Kidney glomerular epithelial cell (primary cell): ENCODE results near the gene ELMO1.

ENCODE experiments used
- DNase-seq: peaks from one replicate; lab custom pipeline; 2025; lab: John Stamatoyannopoulos, UW

ELMO1 gene

DNA sequence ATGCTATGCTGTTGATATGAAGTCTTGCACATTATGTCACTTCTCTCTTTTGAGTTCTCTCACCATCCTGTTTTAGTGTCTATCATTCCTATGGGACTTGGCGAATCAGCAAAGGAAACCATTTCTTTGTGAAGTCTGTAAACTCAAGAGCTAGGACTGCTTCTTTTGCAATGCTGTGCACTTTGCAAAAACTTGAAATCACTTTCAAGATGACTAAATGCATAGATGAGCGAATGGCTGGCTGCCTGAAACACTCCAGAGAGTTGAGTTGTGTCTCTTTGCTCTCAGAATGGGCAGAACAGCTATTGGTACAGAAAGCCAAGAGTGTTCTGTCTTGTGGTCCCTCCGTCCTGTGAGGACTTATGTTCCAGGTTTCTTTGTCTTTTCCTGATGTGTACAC, 18.3 kb upstream of the ELMO1 start:
- no peak for DNase-seq

DNA sequence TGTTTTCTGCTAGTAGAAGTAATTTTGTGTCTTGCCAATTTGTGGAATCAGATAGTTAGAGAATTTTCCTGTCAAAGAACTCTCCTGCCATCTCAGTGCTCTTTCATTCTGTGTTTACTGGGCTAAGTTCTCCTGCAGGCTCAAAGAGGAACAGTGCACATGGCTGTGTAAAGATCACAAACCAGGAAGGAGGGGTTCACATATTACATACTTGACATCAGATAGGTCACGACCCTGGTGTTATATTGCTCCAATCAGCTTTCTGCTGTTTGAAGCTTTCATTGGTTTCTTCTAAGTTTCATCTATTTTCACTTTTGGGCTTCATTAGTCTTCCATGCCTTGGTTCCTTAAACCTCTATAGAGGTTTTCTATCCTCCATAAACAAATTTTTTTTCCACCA, 13.5 kb upstream of the ELMO1 start:
- no peak for DNase-seq

DNA sequence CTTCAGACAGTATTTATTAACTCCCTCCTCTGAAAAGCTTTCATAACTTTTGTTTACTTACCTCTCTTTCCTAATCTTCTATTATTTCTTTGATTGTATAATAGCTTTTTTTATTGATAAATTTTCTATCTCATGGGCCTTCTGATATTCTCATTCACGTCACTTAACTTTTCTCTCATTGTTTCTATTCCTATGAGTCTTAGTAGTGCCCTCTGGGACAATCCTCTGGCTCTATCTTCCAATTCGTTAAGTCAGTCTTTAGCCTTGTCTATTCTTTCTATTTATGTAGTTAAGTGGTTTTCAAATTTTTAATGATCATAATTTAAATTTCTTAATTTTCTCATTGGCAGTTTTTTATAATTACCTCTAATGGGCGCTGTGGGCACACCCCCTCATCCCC, 6.4 kb upstream of the ELMO1 start:
- DNase-seq, result no peak

DNA sequence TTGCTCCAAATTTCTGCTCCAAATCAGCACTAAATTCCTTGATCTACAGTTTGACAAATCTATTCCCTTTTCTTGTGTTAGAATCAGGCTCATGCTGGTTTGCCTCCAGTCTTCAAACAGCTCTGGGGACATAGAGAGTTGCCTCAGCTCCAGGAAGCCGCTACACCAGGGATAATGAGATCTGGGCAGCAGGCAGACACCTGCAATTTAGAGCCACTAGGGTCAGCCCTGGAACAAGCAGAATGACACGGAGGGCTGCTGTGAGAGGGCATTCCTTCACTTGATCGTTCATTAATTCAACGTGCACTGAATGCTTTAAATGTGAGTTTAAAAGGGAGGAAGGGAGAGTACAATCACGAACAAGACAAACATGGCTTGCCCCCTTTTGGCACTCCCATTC, 3.7 kb upstream of the ELMO1 start:
- DNase-seq, result no peak

DNA sequence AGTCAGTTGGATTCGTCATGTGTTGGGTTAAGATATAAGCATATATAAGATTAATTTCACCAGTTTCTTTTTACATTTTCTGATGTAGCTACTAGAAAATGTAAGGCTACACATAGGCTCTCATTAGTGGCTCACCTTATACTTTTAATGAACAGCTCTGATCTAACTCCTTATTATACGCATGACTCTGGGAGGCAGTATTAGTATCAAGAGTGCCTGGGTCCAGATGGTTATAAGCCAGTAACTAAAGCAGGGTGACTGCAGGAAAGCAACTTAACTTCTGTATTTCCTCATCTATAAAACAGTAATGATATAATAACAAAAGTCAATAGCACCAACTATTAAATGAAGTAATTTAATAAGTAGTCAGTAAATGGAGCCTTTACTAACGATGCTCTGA, 1.4 kb upstream of the ELMO1 start:
- no peak for DNase-seq

DNA sequence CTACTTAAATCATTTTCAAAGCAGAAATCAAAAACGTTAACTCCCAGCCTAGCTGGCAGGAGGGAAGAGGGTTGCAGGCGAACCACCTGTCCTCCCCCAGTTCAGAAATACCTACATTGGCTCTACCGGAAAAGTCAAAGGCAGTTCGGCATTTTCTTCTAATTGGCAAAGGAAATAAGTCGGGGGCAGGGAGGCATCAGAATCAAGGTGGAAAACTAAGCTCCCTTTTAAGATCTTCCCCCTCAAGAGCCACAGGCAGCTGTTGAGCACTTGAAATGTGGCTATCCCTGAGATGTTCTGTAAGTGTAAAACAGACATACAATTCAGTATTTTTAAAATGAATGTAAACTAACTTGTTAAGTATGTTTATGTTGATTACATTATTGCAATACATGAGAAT, 957 bp upstream of the ELMO1 start:
- DNase-seq, result no peak

DNA sequence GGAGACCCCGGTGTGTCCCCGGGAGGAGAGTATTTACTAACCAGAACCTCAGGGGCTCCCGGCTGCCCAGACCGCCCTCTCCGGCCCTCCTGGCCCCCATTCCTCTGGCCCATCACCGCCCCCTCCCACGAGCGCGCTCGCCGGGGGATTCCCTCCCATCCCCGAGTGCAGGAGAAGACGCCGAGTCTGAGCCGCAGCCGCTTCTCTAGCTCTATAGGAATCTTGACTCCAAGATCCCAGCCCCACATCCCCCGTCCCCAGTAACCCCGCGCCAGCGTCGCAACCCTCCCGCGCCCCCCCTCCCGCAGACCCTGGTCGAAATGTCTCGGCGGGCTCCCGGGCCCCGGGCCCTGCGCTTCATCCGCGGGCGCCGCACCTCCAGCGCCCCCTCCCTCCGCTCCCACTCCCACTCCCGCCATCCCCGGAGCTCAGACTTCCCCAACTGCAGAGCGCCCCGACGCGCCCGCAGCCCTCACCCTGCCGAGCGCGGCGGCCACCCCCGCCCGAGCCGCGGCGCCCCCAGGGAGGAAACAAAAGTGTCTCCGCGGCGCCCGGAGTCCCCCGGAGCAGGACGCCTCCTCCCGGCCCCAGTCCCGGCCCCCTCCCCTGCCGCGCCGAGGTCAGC, 541 bp downstream of the ELMO1 start:
- DNase-seq, result no peak

DNA sequence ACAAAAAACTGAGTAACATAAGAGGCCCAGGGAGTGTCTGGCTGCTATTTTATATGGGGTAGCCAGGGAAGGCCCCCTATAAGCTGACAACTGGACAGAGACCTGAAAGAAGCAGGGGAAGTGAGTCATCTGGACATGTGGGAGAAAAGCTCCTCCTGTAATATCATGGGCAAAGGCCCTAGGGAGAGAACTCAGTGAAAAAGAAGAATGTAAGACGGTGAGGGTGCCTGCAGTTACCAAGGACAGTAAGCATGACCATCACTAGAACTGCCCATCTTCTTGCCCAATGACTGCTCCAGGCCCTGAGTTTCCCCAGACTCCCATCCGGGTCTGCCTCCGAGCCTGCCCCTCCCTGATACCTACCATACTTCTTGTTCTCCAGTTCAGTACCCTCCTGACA, 2.3 kb downstream of the ELMO1 start:
- DNase-seq, result no peak

DNA sequence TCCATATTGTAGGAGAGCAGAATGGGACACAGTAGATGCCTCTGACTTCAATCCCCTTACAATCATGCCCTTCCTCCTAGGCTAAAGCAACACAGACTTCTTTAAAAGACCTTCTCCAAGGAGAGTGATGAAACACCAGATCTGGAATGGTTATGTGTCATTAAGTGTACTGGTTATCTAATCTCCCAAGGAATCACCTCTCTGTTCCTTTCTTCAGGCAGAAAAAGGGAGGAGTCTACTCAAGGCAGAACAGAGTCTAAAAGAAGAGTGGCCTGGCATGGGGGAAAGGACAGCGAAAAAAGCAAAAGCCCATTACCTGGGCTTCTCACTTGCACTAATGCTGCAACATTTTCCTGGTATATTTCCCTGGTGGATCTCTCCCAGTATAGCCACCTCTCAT, 2.9 kb downstream of the ELMO1 start:
- no peak for DNase-seq

DNA sequence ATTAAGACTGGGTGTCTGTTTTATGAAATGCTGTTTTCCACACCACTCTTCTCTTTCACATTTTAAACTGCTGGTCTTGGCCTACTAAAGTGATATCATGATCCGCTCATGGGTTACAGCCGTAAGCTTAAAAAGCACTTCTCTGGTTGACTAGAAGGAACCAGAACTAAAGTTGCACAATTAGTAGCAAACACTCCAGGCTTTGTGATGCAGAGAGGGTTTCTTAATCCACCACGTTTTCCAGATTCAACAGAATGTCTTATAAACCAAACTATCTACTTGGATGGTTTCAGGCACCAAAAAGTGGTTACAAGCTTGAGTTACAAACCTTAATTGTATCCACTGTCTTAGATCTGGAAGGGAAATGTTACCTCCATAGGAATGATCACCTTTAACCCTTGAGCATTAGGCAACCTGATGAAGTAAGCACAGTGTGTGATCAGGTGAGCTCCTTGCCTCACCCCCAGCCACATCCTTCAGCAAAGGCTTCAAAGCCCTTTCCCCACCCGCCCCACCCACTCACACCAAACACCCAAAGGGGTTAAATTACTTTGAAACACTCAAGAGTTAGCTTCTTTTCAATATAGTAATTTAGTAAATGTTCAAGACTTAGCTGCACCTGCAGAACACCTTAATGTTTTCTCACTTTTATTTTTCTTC, 3.5 kb downstream of the ELMO1 start:
- no peak for DNase-seq

DNA sequence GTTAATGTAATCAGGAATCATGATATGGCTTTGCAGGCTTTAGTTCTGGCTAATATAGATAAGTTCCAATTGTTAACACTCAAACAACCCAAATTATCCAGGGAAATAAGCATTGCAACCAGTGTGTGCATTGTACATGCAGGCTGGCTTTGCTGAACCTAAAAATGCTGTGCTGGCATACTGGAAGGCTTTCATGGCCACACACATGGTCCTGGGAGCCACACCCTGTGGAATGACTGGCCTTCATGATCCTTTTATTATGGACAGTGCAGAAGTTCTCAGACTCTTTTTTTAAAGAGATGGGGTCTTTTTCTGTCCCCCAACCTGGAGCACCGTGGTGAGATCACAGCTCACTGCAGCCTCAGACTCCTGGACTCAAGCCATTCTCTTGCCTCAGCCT, 5.0 kb downstream of the ELMO1 start:
- no peak for DNase-seq

DNA sequence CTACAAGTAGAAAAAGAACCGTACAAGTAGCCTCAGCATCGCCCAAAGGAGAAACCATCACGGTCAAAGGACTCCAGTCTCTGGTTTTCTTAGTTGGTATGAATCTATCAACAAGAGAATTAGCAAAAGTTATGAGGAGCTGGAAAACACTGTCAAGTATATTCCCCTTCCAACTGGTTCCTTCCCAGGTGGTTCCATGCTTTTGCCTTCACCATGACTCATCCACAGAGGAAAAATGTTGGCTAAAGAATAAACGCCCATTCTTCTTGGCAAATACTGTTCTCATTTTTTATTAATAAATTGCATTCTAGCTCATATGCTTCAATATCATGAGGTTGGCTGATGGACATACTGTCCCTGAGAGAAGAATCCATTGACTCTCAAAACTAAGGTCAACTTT, 6.4 kb downstream of the ELMO1 start:
- DNase-seq, result no peak

DNA sequence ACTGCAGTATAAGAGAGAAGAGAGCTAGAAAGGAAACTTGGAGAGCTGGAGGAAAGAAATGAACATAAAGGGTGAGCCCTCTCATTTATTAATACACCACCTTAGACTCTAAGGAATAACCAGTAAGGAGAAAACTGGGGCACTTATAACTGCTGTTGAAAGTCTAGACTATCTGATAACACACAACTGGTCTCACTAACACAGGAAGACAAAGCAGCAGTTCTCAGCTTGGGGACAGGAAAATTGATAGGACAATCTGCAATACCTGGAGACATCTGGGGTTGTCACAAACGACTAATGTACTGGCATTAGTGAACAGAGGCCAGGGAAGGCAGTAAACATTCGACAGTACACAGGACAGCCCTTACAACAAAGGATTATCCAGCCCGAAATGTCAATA, 6.8 kb downstream of the ELMO1 start:
- no peak for DNase-seq

DNA sequence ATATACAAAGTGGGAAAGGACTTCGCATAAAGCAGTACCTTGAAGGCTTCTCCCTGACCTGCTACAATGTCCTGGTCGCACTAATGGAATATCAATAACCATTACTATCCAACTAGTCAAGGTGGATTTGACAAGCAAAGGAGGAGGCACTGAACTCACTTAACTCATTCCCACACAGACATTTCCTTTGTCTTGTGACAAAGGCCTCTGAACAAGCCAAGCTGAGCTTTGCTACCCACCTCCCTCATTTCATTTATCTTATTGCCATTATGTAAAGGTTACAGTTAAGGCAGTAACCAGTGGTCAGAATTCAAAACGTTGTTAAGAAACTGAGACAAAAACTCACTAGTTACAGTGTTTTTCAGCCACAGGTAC, 7.3 kb downstream of the ELMO1 start:
- DNase-seq, result no peak

DNA sequence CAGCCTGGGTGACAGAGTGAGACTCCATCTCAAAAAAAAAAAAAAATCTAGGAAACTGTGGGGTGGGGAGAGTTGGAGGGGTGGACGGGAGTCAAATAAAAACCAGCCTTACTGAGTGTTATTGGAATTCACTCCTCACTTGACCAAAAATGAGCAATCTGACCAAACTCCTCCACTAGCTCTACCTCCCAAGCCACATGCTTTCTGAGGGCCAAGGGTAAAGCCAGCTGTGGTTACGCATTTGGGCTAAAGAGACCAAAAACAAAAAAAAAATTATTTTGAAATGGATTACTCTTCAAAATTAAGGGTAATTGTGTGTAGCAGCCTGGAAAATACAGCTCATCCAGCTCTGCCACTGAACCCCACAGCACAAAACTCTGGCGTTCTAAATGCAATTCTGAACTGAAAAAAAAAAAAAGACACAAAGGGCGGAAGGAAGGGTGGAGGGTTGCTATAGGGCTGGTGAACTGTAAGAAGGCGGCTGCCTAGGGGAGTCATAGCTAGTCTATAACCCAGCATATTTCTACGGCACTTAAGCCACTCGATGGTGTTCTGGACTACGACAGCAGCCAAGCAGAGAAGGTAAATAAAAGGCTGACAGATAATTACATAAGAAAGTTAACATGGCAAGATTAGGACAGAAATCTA, 7.8 kb downstream of the ELMO1 start:
- DNase-seq, result no peak

DNA sequence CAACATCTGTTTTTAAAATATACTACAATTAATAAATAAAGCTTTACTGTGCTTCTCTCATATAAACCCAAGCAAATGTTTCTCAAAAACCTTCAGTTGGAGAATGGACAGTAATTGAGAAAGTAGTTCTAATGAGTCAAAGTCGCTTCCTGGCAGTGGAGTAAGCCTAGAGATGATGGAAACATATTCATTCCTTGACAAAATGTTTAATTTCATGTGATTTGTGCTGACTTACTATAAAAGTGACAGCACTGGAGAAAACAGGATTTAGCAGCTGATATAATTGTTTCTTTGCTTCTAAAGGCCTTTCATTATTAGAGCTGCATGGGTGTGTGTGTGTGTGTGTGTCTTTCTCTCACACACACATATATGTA, 9.0 kb downstream of the ELMO1 start:
- DNase-seq, result no peak

DNA sequence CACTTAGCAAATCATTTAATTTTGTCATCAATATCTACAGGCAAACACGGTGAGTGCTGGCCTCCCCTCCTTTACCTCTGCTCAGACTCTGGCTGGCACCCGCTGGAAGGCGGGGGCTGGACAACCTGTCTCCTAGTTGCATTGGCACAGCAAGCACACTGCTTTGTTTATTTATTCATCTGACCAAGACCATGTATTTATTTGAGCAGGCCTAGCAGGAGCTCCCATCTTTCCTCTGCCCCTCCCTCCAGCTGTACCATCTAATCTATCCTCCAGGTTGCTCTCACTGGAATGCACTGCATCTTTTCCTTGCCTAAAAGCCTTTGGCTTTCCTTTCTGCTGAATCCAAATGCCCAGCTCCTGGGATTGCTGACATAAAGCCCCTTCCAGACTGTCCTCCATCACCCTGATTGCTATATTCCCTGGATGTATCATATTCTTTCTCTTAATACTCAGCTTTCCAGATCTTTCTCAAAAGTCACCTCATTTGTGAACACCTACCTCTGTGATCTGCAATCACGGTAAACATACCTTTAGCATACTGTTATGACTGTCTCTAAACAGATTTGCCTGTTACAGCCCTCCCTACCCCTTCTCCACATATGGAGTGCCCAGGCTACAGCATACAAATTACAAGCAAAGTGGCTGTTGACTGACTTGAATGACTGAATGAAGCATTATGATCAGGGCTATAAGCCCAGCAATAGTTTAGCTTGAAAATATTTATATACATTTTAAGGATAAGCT, 9.6 kb downstream of the ELMO1 start:
- DNase-seq, result no peak

DNA sequence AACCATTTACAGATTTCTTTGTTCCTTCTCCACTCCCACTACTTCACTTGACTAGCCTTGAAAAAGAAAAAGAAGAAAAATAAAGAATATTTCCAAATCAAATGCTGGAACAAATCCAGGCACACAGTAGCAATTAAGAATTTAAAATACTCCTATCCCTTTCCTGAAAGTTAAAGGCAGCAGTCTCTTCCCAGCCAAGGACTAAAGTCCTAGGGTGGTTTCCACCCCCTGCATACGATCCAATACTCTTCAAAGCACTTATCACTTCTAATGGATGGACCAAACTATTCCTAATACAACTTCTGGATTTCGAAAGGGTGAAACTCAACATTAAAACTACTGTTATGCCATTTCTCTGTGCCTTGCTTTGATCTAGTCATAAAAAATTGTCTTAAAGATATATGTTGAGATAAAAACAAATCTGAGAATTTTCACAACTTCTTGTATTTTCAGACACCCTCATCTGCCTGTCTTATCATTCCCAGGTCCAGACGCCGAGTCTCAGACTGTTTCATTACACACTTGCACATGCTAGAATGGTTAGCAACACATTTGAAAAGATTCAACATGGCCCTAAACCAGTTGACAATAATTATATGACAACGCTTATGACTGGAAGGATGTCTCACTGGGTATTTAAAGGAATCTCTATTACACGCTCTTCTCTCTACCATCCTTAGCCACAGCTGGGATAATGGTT, 13.4 kb downstream of the ELMO1 start:
- no peak for DNase-seq

DNA sequence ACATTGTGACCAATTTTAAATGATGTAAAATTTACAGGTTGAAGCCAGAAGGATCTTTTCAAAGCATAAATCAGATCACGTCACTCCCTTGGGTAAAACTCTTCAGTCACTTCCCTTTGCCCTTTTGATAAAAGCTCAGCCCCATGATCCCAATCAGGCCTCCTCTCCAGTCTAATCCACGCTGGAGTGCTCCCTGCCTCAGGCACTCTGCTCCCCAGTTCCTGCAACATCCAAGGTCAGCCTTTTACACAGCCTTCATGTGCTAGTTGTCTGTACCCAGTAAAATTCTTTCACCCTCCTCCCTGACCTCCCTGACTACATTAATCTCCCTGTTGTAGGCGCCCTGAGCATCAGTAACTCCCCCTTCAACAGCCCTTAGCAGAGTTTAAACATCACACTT, 14.1 kb downstream of the ELMO1 start:
- no peak for DNase-seq

DNA sequence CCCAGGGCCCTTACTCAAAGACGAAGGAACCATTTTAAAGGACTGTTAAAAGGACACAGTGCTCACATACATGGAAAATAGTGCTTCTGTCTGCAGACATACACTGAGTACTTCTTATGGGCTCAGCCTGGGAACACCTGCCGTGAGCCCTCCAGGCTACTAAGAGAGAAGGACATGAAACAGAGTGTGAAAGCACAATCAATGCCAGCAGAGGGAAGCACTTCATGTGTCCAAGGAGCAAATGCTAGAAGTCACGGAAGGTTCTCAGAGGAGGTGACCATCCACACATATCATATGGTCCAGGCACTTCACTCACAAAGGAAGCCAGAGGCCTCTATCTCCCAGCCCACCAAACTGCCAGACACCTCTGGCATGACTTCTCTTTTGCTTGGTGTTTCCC, 15.5 kb downstream of the ELMO1 start:
- DNase-seq, result no peak

DNA sequence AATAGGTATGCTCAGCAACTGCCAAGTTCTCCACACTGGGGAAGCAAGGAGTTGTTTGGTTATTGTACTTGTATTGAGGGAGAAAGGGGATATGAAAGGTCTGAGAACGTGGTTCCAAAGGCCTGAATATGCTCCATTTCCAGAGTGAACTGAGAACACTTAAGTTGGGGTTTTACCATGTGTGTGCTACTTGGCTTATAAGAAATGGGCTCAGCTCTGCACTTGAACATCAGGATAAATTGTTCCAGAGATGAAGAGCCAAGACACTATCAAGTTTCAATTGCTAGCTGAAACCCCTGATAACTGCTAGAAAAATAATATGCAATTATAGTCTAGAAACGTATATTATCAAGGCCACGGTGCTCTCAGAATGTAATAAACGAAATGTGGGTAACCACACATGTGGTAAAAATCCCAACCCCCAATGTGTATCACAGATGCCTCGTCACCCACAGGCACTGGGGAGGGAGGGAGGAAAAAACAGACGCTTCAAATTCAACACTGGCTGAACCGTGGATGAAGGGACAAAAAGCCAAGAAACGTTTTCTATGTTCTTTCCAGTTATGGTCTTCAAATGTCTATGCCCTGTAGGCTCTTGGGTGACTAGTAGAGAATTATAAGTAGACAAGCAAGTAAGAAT, 16.3 kb downstream of the ELMO1 start:
- no peak for DNase-seq

DNA sequence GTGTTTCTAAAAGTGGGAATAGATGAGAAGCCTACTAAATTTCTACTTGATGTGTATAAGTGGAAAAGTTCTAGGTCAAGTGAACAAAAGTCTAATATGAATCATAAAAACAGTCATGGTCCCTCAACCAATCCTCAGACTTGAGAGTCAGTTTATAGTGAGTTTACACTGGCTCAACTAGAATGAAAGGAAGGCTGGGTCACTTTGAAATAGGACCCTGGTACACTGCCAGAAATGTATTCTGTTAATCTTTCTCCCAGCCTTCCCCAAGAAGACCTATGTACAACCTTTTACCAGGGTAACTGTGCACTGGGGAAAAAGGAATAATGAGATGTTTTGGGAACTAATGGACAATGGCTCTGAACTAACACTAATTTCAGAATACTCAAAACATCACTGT, 17.3 kb downstream of the ELMO1 start:
- no peak for DNase-seq
